ENCODE results near the gene ZSCAN10. TPM values are rescaled to one million over a fixed set of nuclear protein-coding genes. Genes with fewer than 3 reads are reported as not detected.
"Not testable (repeated sequence)": the region's sequence is repeated elsewhere in the genome, so short reads cannot be mapped to it uniquely, and the experiment has no call there.

ZSCAN10 gene
- polyA plus RNA-seq, 1 experiment = not detected

DNA sequence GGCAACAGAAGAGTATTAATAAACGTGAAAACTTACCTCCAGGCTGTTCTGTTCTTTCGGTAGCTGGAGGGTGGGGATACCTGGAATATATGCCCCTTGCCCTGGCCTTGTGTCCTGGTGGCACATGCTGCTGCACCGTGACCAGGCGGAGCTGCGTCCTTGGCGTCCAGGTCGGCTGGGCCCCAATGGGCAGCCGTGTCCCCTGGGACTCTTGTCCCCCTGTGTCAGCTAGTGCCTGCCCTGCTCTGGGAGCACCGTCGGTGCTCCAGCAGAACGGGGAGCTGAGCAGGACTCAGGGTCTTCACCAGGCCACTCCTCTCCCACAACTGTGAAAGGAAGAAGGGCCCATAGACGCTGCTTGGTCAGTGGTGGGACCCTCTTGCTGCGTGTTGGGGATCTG is 43.7 kb upstream of the ZSCAN10 start:
- POLR2A ChIA-PET = no interaction called here
- peaks cover 15% of the 10 kb centered on the region for H3K36me3 ChIP-seq (ENCODE audit: control insufficient read depth, insufficient read depth, low read length)
- DNase-seq (ENCODE audit: low read depth) = no peak

DNA sequence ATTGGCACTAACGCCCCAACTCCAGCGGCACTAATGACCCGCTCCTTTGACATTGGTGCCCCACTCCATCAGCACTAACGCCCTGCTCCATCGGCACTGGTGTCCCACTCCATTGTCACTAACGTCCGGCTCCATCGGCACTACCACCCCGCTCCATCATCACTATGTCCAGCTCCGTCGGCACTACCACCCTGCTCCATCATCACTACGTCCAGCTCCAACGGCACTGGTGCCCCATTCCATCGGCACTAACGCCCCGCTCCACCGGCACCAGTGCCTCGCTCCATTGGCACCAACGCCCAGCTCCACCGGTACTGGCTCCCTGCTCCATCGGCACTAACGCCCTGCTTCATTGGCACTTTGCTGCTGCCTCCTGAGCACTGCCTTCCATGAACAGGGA is 43.2 kb upstream of the ZSCAN10 start:
- Histone ChIP-seq H3K36me3 (ENCODE audit: control insufficient read depth, insufficient read depth, low read length) (peaks cover 15% of the 10 kb centered on the region), H3K27me3 (ENCODE audit: control insufficient read depth, insufficient read depth, low read length) (no peaks in the 10 kb centered on the region), H3K4me3 (ENCODE audit: low read depth, low read length) (no peak overlapping the region)
- TF ChIP-seq, protein P1, sequence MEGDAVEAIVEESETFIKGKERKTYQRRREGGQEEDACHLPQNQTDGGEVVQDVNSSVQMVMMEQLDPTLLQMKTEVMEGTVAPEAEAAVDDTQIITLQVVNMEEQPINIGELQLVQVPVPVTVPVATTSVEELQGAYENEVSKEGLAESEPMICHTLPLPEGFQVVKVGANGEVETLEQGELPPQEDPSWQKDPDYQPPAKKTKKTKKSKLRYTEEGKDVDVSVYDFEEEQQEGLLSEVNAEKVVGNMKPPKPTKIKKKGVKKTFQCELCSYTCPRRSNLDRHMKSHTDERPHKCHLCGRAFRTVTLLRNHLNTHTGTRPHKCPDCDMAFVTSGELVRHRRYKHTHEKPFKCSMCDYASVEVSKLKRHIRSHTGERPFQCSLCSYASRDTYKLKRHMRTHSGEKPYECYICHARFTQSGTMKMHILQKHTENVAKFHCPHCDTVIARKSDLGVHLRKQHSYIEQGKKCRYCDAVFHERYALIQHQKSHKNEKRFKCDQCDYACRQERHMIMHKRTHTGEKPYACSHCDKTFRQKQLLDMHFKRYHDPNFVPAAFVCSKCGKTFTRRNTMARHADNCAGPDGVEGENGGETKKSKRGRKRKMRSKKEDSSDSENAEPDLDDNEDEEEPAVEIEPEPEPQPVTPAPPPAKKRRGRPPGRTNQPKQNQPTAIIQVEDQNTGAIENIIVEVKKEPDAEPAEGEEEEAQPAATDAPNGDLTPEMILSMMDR (IDR thresholded peaks at IDR 0.05; ENCODE audit: insufficient read depth, low read depth, low read length) = no peak
- ChIA-PET POLR2A (no interaction called here), CTCF (interaction anchor here (1.0 to 1.1 kb wide), 3 partner anchors 13 to 215 kb away, joined by 3 read pairs; no protein-coding TSS in a partner anchor)
- no peak for DNase-seq (ENCODE audit: low read depth)

More for the DNA sequence above, 43.7 kb upstream of the ZSCAN10 start:
- H3K27me3 ChIP-seq (ENCODE audit: control insufficient read depth, insufficient read depth, low read length) = no peaks in the 10 kb centered on the region
- CTCF ChIA-PET = interaction anchor here (1.0 to 1.1 kb wide), 3 partner anchors 13 to 215 kb away, joined by 3 read pairs; no protein-coding TSS in a partner anchor
- TF ChIP-seq, protein P1 (IDR thresholded peaks at IDR 0.05; ENCODE audit: insufficient read depth, low read depth, low read length) = no peak
- H3K4me3 ChIP-seq (ENCODE audit: low read depth, low read length) = no peak overlapping the region

DNA sequence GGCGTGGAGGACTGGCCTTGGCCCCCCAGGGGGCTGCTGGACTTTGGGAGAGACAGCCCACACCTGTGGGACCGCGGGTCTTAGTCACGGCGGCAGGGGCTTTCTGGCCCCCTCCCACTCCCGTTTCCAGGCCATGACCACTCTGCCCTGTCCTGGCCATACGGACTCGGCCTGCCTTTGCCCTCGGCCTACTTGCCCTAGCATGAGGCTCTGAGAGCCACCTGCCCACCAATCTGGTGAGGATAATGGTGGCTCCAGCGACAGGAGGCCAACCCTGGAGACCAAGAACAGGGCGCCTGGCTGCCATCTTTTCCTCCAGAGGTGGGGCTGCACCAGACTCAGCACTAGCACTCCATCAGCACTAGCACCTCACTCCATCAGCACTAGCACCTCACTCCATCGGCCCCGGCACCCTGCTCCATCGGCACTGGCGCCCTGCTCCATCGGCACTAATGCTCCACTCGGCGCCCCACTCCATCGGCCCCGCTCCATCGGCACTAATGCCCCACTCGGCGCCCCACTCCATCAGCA is 42.8 kb upstream of the ZSCAN10 start:
- CTCF ChIA-PET = interaction anchor here (1.1 kb wide), 1 partner anchor 214 kb away, joined by 3 read pairs; no protein-coding TSS in a partner anchor

DNA sequence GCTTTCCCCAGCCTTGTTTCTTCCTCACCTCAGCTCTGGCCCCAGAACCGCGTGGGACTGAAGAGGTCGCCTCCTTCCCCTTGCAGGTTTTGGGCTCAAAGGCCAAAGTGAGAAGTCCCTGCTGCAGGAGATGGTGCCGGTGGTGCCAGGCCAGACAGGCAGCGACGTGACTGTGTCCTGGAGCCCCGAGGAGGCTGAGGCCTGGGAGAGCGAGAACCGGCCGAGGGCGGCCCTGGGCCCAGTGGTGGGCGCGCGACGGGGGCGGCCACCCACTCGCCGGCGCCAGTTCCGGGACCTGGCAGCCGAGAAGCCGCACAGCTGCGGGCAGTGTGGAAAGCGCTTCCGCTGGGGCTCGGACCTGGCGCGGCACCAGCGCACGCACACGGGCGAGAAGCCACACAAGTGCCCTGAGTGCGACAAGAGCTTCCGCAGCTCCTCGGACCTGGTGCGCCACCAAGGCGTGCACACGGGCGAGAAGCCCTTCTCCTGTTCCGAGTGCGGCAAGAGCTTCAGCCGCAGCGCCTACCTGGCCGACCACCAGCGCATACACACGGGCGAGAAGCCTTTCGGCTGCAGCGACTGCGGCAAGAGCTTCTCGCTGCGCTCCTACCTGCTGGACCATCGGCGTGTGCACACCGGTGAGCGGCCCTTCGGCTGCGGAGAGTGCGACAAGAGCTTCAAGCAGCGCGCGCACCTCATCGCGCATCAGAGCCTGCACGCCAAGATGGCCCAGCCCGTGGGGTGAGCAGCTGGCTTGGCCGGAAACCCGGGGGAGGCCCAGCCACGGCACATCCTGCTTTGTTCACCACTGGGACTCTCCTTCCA is 41.7 kb upstream of the ZSCAN10 start:
- no peak overlapping the region for H3K4me3 ChIP-seq (ENCODE audit: low read depth, low read length)
- TF ChIP-seq, protein P1 (IDR thresholded peaks at IDR 0.05; ENCODE audit: insufficient read depth, low read depth, low read length) = no peak
- POLR2A ChIA-PET = no interaction called here
- CTCF ChIA-PET = interaction anchor here (1.0 to 1.5 kb wide), 2 partner anchors 9 kb away, joined by 3 to 5 read pairs; no protein-coding TSS in a partner anchor
- no peak for DNase-seq (ENCODE audit: low read depth)
- peaks cover 15% of the 10 kb centered on the region for H3K36me3 ChIP-seq (ENCODE audit: control insufficient read depth, insufficient read depth, low read length)
- H3K27me3 ChIP-seq (ENCODE audit: control insufficient read depth, insufficient read depth, low read length) = no peaks in the 10 kb centered on the region

More for the DNA sequence above, 42.8 kb upstream of the ZSCAN10 start:
- TF ChIP-seq, protein P1 (IDR thresholded peaks at IDR 0.05; ENCODE audit: insufficient read depth, low read depth, low read length) = no peak
- DNase-seq (ENCODE audit: low read depth) = no peak
- Histone ChIP-seq H3K4me3 (ENCODE audit: low read depth, low read length) (no peak overlapping the region), H3K27me3 (ENCODE audit: control insufficient read depth, insufficient read depth, low read length) (no peaks in the 10 kb centered on the region), H3K36me3 (ENCODE audit: control insufficient read depth, insufficient read depth, low read length) (peaks cover 15% of the 10 kb centered on the region)
- POLR2A ChIA-PET = no interaction called here

DNA sequence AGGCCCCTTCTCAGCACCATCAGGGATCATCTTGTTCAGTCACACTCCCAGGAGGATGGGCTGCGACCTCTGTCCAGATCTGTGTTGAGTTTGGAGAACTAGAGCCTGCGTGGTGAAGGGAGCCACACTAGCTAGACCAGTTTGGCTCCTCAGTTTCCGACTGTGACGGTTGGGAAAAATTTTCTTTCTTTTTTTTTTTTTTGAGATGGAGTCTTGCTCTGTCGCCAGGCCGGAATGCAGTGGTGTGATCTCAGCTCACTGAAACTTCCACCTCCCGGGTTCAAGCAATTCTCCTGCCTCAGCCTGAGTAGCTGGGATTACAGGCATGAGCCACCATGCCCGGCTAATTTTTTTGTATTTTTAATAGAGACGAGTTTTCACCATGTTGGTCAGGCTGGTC is 40.5 kb upstream of the ZSCAN10 start:
- ChIA-PET CTCF (interaction anchor here (0.7 to 1.5 kb wide), 5 partner anchors 8 to 16 kb away, joined by 3 to 5 read pairs (median 3); no protein-coding TSS in a partner anchor), POLR2A (interaction anchor here (0.6 kb wide), 1 partner anchor 422 kb away, joined by 3 read pairs; no protein-coding TSS in a partner anchor)
- peaks cover 15% of the 10 kb centered on the region for H3K36me3 ChIP-seq (ENCODE audit: control insufficient read depth, insufficient read depth, low read length)
- not testable (repeated sequence) for DNase-seq (ENCODE audit: low read depth); H3K4me3 ChIP-seq (ENCODE audit: low read depth, low read length); H3K27me3 ChIP-seq (ENCODE audit: control insufficient read depth, insufficient read depth, low read length)

Data from BJ (cell line).